Esophagus mucosa (tissue), 1 donor: ENCODE data around the gene C1orf115. TPM values are rescaled to one million over a fixed set of nuclear protein-coding genes. Genes with fewer than 3 reads are reported as not detected.
"Not testable (repeated sequence)": the region's sequence is repeated elsewhere in the genome, so short reads cannot be mapped to it uniquely, and the experiment has no call there.

Source experiments
- ATAC-seq: fragments of 200-7000 bp; cut with Tn5 transposase; one replicate; pipeline ENCODE4 v1.9.1; 2020
- total RNA-seq: library from RNA; stranded (reverse); gene quantifications from one replicate; pipeline ENCODE4 v1.2.4, GENCODE V29; 2023
- donor health status: DM: yes; HTN: yes; CAD: no.

C1orf115 gene
- total RNA-seq, 1 donor from 2014 or later, result 2.5 TPM

DNA sequence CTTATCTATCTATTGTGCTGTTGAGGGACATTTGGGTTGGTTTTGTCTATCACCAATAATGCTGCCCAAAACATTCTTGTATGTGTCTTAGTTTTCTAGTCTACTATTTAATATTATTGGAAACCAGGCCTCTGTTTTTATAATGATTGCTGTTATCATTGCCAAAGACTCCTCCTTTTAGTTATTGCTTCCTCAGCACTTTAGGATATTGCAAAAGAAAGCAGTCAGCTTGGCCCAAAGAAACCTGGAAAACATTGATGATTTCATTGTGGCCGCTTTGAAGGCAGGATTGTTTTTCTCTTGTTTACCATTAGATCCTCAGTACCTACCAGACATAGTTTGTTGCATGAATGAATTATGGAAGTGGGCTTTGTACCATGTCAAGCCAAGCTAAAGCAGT lies 37.4 kb downstream of the C1orf115 start:
- no peak for ATAC-seq

GRCh38 chr1:220730486-220730885 lies 40.3 kb downstream of the C1orf115 start:
- no peak for ATAC-seq

- ATAC-seq, result no peak
Observed at GRCh38 chr1:220732137-220732536, 42.0 kb downstream of the C1orf115 start.

DNA sequence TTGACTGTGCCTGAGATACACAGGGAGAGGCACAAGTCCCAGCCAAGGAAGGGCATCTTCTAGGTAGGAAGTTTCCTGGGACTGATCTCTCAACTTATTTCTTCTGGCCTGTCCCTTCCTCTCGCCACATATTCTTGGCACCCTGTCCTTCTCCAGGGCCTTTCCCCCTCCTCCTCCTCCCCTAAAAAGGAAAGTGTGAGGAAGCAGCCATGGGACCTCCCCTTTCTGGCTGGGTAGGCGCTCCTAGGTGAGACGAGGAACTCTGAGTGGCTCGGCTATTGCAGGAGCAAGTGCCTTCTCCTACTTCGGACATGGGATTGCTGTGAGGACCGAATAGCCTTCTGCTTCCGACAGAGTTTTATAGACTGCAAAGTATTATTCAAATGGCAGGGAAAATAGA lies 42.5 kb downstream of the C1orf115 start:
- peak; percentile 20 for ATAC-seq

- ATAC-seq, result peak; percentile 99
Observed at GRCh38 chr1:220733086-220733601, 43.0 kb downstream of the C1orf115 start.

GRCh38 chr1:220734571-220735326 lies 44.6 kb downstream of the C1orf115 start:
- ATAC-seq, result no peak

DNA sequence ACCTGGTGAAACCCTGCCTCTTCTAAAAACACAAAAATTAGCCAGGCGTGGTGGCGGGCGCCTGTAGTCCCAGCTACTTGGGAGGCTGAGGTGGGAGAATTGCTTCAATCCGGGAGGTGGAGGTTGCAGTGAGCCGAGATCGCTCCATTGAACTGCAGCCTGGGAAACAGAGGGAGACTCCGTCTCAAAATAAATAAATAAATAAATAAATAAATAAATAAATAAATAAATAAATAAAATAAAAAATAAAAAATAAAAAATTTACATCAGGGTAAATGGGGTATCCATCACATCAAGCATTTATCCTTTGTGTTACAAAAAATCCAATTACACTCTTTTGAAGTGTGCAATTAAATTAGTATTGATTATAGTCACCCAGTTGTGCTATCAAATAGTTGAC lies 46.1 kb downstream of the C1orf115 start:
- not testable (repeated sequence) for ATAC-seq

- ATAC-seq, result no peak
Observed at GRCh38 chr1:220741349-220741748, 51.2 kb downstream of the C1orf115 start.

DNA sequence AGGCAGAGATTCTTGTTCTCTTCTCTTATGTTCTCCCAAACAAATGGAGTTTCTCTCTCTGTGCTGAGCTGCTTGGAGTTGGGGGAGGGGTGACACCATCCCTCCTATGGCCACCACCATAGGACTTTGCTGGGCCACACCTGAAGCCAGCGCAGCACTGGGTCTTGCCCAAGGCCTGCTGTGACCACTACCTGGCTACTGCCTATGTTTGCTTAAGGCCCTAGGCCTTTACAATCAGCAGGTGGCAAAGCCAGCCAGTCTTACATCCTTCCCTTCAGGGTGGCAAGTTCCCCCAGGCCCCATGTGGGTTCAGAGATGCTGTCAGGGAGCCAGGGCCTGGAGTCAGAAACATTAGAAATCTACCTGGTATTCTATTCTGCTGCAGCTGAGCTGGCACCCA lies 51.7 kb downstream of the C1orf115 start:
- no peak for ATAC-seq

- no peak for ATAC-seq
Observed at GRCh38 chr1:220742520-220742919, 52.4 kb downstream of the C1orf115 start.

- no peak for ATAC-seq
Observed at GRCh38 chr1:220746851-220747250, 56.7 kb downstream of the C1orf115 start.

DNA sequence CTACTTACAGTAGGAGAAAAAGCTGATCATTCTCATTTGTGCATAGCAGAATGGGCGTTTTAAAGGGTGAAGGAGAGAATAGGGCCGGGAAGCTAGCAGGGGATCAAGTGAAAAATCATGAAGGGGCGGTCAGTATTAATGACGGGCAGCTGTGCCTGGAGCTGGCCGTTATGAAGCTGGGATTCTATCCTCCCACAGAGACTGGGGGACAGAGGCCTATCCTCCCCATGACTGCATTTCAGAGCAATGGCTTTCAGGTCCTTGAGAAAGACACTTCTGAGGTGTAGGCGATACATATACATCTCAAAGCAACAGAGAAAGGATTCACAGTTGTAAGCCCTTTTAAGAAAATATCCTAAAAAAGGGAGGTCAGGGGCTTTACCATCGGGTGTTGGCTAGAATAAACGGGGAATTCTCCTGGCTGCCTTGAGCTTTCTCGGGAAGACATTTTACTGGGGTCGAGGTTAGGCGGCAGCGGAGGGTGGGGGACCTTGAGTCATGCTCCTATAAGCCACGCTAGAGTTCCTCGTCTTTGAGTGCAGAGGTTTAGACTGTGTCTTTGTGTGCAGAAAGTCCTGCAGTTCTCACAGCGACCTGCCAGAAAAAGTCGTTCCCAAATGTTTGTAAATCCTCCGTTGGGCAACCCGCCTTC lies 57.4 kb downstream of the C1orf115 start:
- no peak for ATAC-seq

- ATAC-seq, result peak; percentile 77
Observed at GRCh38 chr1:220748089-220748934, 58.1 kb downstream of the C1orf115 start, which contains the start of gene MTARC2. MTARC2 (plus strand) TSS chr1:220748322; CDS start chr1:220748532, 210 bp downstream.

Other genes with a start within 250 kb of the C1orf115 start
- gene MARK1, start 162.2 kb upstream of the C1orf115 start, total RNA-seq, result 6.1 TPM
- 3.0 TPM for gene MTARC2, start 58.0 kb downstream of the C1orf115 start, total RNA-seq
- gene MTARC1, start 96.5 kb downstream of the C1orf115 start, total RNA-seq, result 6.1 TPM
- gene HLX, start 189.1 kb downstream of the C1orf115 start, total RNA-seq, result 0.48 TPM